ENCODE data around the gene PLCH1.

- TF ChIP-seq CTCF (IDR thresholded peaks at IDR 0.05; ENCODE audit: borderline replicate concordance, extremely low read depth, low read length, poor library complexity, severe bottlenecking) (no peak), EZH2 (IDR thresholded peaks at IDR 0.05; ENCODE audit: borderline replicate concordance, low read depth, low read length, severe bottlenecking) (no peak)
These were observed 176.6 kb downstream of the PLCH1 start for GRCh38 chr3:155568295-155568694.

All from DND-41 (cell line).